ENCODE measurements around the gene ADGRF4. TPM values are rescaled to one million over a fixed set of nuclear protein-coding genes. Genes with fewer than 3 reads are reported as not detected.

ADGRF4 gene
- total RNA-seq, 1 experiment from 2014 or later, result not detected

GRCh38 chr6:47741807-47742206, 43.4 kb downstream of the ADGRF4 start:
- no peak overlapping the region for H3K56ac ChIP-seq (ENCODE audit: insufficient read length, low read depth, low read length)
- H3K9ac ChIP-seq (ENCODE audit: extremely low read depth, insufficient read length, low read length), result no peak overlapping the region
- no peak overlapping the region for H2AK5ac ChIP-seq (ENCODE audit: insufficient read length, low read length)
- H2BK12ac ChIP-seq (ENCODE audit: insufficient read length, low read depth, low read length), result no peak overlapping the region
- no peak overlapping the region for H3K27ac ChIP-seq (ENCODE audit: insufficient read length, low read depth, low read length)
- H3K79me2 ChIP-seq (ENCODE audit: insufficient read depth, low read length), result no peaks in the 10 kb centered on the region
- H3T11ph ChIP-seq (ENCODE audit: low read length), result no peak overlapping the region
- H3K18ac ChIP-seq (ENCODE audit: insufficient read length, low read depth, low read length), result no peak overlapping the region
- H2BK5ac ChIP-seq (ENCODE audit: insufficient read length, low read length), result no peak overlapping the region
- H3K27ac Mint-ChIP-seq, result no peak overlapping the region
- H3K23ac ChIP-seq (ENCODE audit: insufficient read length, low read depth, low read length), result no peak overlapping the region
- peaks cover 3 to 4% of the 10 kb centered on the region in 2 experiments; a peak in 4 of 5 replicates for H3K9me3 Mint-ChIP-seq
- H3K23me2 ChIP-seq (ENCODE audit: insufficient read length, low read depth, low read length, poor library complexity, severe bottlenecking), result no peaks in the 10 kb centered on the region
- no peak overlapping the region for H3K4me3 Mint-ChIP-seq
- H3K79me1 ChIP-seq (ENCODE audit: insufficient read depth, low read depth, low read length, poor library complexity, severe bottlenecking), result no peaks in the 10 kb centered on the region
- H2BK120ac ChIP-seq (ENCODE audit: low read depth, low read length, poor library complexity, severe bottlenecking), result no peak overlapping the region
- no peaks in the 10 kb centered on the region for H3K27me3 ChIP-seq (ENCODE audit: insufficient read depth, low read length)
- no peak overlapping the region for H4K5ac ChIP-seq (ENCODE audit: insufficient read length, low read depth, low read length)
- H3K4ac ChIP-seq (ENCODE audit: low read depth, low read length), result no peak overlapping the region
- peaks cover 6 to 8% of the 10 kb centered on the region in 2 experiments for H3K4me1 Mint-ChIP-seq
- H4K8ac ChIP-seq (replicated peaks; ENCODE audit: insufficient read length, low read depth, low read length), result no peak overlapping the region
- no peak overlapping the region for H4K91ac ChIP-seq (ENCODE audit: insufficient read length, low read depth, low read length)
- H2BK15ac ChIP-seq (ENCODE audit: low read depth, low read length), result no peak overlapping the region
- H3K4me2 ChIP-seq (ENCODE audit: insufficient read depth, insufficient read length, low read length), result no peak overlapping the region
- peaks cover 2% of the 10 kb centered on the region; the same call in 1 of the 2 replicates for H3K4me1 ChIP-seq (ENCODE audit: insufficient read depth, low read length)
- TF ChIP-seq CTCF (conservative IDR thresholded peaks at IDR 0.05), result no peak
- DNase-seq, result no peak
- no CpG with 5 or more reads among the region's 2 CpGs for WGBS (ENCODE audit: extremely low coverage, insufficient read length, low lambda C conversion rate)
- H3K9me3 ChIP-seq (ENCODE audit: control insufficient read depth, low read depth, low read length), result no peaks in the 10 kb centered on the region
- no peaks in the 10 kb centered on the region for H3K27me3 Mint-ChIP-seq (ENCODE audit: low read depth)
- no peaks in the 10 kb centered on the region for H4K20me1 ChIP-seq (ENCODE audit: control insufficient read depth, insufficient read depth, insufficient read length)
- peaks cover 1 to 9% (median 3%) of the 10 kb centered on the region in 3 experiments; a peak in 4 of 7 replicates for H3K36me3 Mint-ChIP-seq (ENCODE audit: insufficient read depth in 1 of 3, low read depth in 3 of 3)
- no peak overlapping the region for H3K14ac ChIP-seq (ENCODE audit: insufficient read depth, low read length)
- no peak overlapping the region for H2AFZ ChIP-seq (ENCODE audit: low read length)
- no peak overlapping the region for H2BK20ac ChIP-seq (ENCODE audit: low read depth, low read length, poor library complexity, severe bottlenecking)

Measured in H9 (cell line).